K562 (cell line): ENCODE data around the gene MLIP. TPM values are rescaled to one million over a fixed set of nuclear protein-coding genes. Genes with fewer than 3 reads are reported as not detected.

Source experiments
- ATAC-seq: fragments of 200-7000 bp; cut with Tn5 transposase; 3 replicates; pipeline ENCODE4 v1.9.1; 2020; ENCODE audit warnings: moderate library complexity
- BruUV-seq: library from RNA; stranded (reverse); fragments of 400-500 nt; replicated peaks from 2 replicates; lab custom pipeline; 2021; lab: Mats Ljungman, UMichigan
- CTCF ChIA-PET: fragments of 300-600 bp; formaldehyde crosslinking; extraction: SDS; loops from one replicate; lab custom pipeline; 2021; ENCODE audit warnings: low intra/inter-chr PET ratio; lab: Yijun Ruan, JAX
- POLR2A ChIA-PET: fragments of 300-600, 350-650 bp; sonication (Branson Sonifier 250); formaldehyde crosslinking; extraction: SDS; loops from one replicate; lab custom pipeline; 2021; ENCODE audit warnings: antibody characterized with exemption, inconsistent platforms; lab: Yijun Ruan, JAX
- DNase-seq, 4 experiments: peaks; one replicate each; pipeline versions ENCODE4 v3.0.0 to v3.0.0-alpha.2; 2011 to 2018; ENCODE audit warnings: low spot score in 3 of 4, mixed read lengths in 3 of 4; ENCODE audit errors: extremely low read depth in 1 of 4
- FAIRE-seq: peaks from 2 replicates; lab custom pipeline; 2011; peaks lifted over from hg19 to GRCh38; lab: Jason Lieb, UNC
- H2AFZ ChIP-seq: 2 replicates; pipeline ENCODE4 v1.6.0; 2011; ENCODE audit warnings: low read depth, low read length, control low read depth, inconsistent platforms
- H3K27ac ChIP-seq: fragments of 200-600 bp; 3 replicates; pipeline ENCODE4 v1.8.0; 2011; ENCODE audit warnings: low read depth, mild to moderate bottlenecking, control low read depth, inconsistent platforms, low read length, moderate library complexity, mixed read lengths; ENCODE audit errors: extremely low read depth
- H3K27me3 ChIP-seq, 2 experiments: fragments of 300-600 bp in 1 of 2; 2 replicates in 1 of 2; 3 replicates in 1 of 2; pipeline versions ENCODE4 v1.6.0 to v1.8.0; 2011; ENCODE audit warnings: inconsistent platforms in 2 of 2, low read length in 2 of 2, mild to moderate bottlenecking in 1 of 2, mixed read lengths in 1 of 2, moderate library complexity in 1 of 2; ENCODE audit not compliant: control insufficient read depth in 2 of 2, insufficient read depth in 2 of 2
- H3K36me3 ChIP-seq: fragments of 300-600 bp; 3 replicates; pipeline ENCODE4 v1.8.0; 2011; ENCODE audit warnings: mild to moderate bottlenecking, low read length, inconsistent platforms; ENCODE audit not compliant: control insufficient read depth, insufficient read depth
- H3K4me1 ChIP-seq, 2 experiments: fragments of 200-600 bp in 1 of 2; replicated peaks in 1 of 2; 2 replicates in 1 of 2; 3 replicates in 1 of 2; pipeline versions ENCODE4 v1.5.1 to v1.8.0; 2011; ENCODE audit warnings: inconsistent platforms in 2 of 2, low read length in 2 of 2, mild to moderate bottlenecking in 1 of 2, mixed read lengths in 1 of 2, moderate library complexity in 1 of 2; ENCODE audit not compliant: control insufficient read depth in 2 of 2, insufficient read depth in 2 of 2
- H3K4me2 ChIP-seq: 2 replicates; pipeline ENCODE4 v1.6.1; 2011; ENCODE audit warnings: low read length, control low read depth, inconsistent platforms, mixed read lengths; ENCODE audit not compliant: insufficient read depth
- H3K4me3 ChIP-seq: fragments of 200-600 bp; sonication (generic), shearing (Covaris generic); 2 replicates; pipeline ENCODE4 v1.5.1; 2016; ENCODE audit warnings: control low read depth, inconsistent platforms
- H3K79me2 ChIP-seq: fragments of 200-600 bp; 3 replicates; pipeline ENCODE4 v1.8.0; 2011; ENCODE audit warnings: low read length, inconsistent platforms; ENCODE audit not compliant: control insufficient read depth, insufficient read depth
- H3K9ac ChIP-seq, 2 experiments: 2 replicates each; pipeline versions ENCODE4 v1.6.0 to v1.6.1; 2011; ENCODE audit warnings: low read depth in 2 of 2, low read length in 2 of 2, control low read depth in 1 of 2, inconsistent platforms in 1 of 2, mild to moderate bottlenecking in 1 of 2, mixed read lengths in 1 of 2; ENCODE audit not compliant: insufficient read depth in 1 of 2
- H3K9me1 ChIP-seq: one replicate; pipeline ENCODE4 v1.6.0; 2011; ENCODE audit warnings: inconsistent platforms, mild to moderate bottlenecking, low read length, moderate library complexity; ENCODE audit not compliant: control insufficient read depth, insufficient read depth
- H3K9me3 ChIP-seq: replicated peaks from 2 replicates; pipeline ENCODE4 v1.5.1; 2011; ENCODE audit warnings: low read depth, low read length, inconsistent platforms; ENCODE audit not compliant: control insufficient read depth, insufficient read depth
- H4K20me1 ChIP-seq: replicated peaks from 2 replicates; pipeline ENCODE4 v1.6.1; 2011; ENCODE audit warnings: low read length, inconsistent platforms, mixed read lengths; ENCODE audit not compliant: control insufficient read depth, insufficient read depth
- ARID1B ChIP-seq: fragments of 450-650 bp; IDR thresholded peaks from 2 replicates; pipeline ENCODE4 v1.6.1; 2016; ENCODE audit warnings: antibody characterized with exemption, mild to moderate bottlenecking, inconsistent platforms
- CBX8 ChIP-seq: fragments of 200-600 bp; sonication (generic); IDR thresholded peaks from 2 replicates; pipeline ENCODE4 v1.6.1; 2012; ENCODE audit warnings: borderline replicate concordance, mixed run types, low read depth, mild to moderate bottlenecking, moderate library complexity, mixed read lengths, low read length, control low read depth, inconsistent platforms; ENCODE audit not compliant: poor library complexity, severe bottlenecking; ENCODE audit errors: extremely low read depth
- MBD2 ChIP-seq: sonication (generic); IDR thresholded peaks from 2 replicates; pipeline ENCODE4 v1.6.1; 2016; ENCODE audit warnings: low read depth, borderline replicate concordance
- NFIX ChIP-seq: fragments of 250-450 bp; sonication (Bioruptor Pico); IDR thresholded peaks from 2 replicates; pipeline ENCODE4 v1.4.0; 2020; ENCODE audit warnings: low read depth, mild to moderate bottlenecking, moderate library complexity
- YY1 ChIP-seq, 3 experiments: IDR thresholded peaks; 2 replicates each; pipeline ENCODE4 v1.6.1; 2011; ENCODE audit warnings: low read length in 2 of 3, mild to moderate bottlenecking in 2 of 3, moderate library complexity in 2 of 3, borderline replicate concordance in 1 of 3, control low read depth in 1 of 3, low read depth in 1 of 3; ENCODE audit not compliant: insufficient read depth in 3 of 3, insufficient replicate concordance in 2 of 3, control insufficient read depth in 1 of 3, insufficient read length in 1 of 3; ENCODE audit errors: extremely low read depth in 1 of 3
- ZEB2 ChIP-seq: fragments of 450-650 bp; IDR thresholded peaks from 2 replicates; pipeline ENCODE4 v1.6.1; 2016
- ZNF280B ChIP-seq: fragments of 250-450 bp; sonication (Bioruptor Pico); IDR thresholded peaks from 2 replicates; pipeline ENCODE4 v1.5.1; 2021; ENCODE audit warnings: mild to moderate bottlenecking
- WGBS: fragments of 100-300 bp; shearing (Covaris generic); methylation state at CpG from one replicate; pipeline ENCODE4 v1.1.6; 2016; ENCODE audit warnings: low coverage, mixed read lengths; ENCODE audit not compliant: insufficient coverage; ENCODE audit errors: missing lambda C conversion rate; 5-methylcytosine and 5-hydroxymethylcytosine counted together
- in situ Hi-C: fragments of 300-500 bp; cut with MboI; formaldehyde crosslinking; loops from 4 replicates; pipeline ENCODE4 v1.15.0; 2018; ENCODE audit warnings: inconsistent platforms, mixed read lengths
- intact Hi-C: fragments of 100-400 bp; cut with micrococcal nuclease; formaldehyde crosslinking; loops from 2 replicates; pipeline ENCODE4 v1.14.2; 2022
- polyA plus RNA-seq, 8 experiments: library from polyadenylated mRNA; depleted of rRNA in 4 of 8; stranded (reverse) in 5 of 8; unstranded in 3 of 8; fragments of >200 nt; fragmentation: Nextera tagmentation in 2 of 8; fragmentation: Illumina TruSeq in 1 of 8; extraction: Ambion mirVana in 2 of 8; extraction: Trizol in 1 of 8; gene quantifications; 2 replicates each; pipeline versions ENCODE4 v1.2.1 to v1.2.3, GENCODE V29; 2011 to 2014; ENCODE audit warnings: inconsistent platforms in 1 of 8, missing spikeins in 1 of 8
- total RNA-seq, 7 experiments: library from RNA; depleted of rRNA in 6 of 7; stranded (reverse); fragments of >200 nt in 6 of 7; fragmentation: Illumina TruSeq in 2 of 7; extraction: Trizol in 2 of 7; gene quantifications; 2 replicates each; pipeline versions ENCODE4 v1.2.1 to v1.2.3, GENCODE V29; 2011 to 2021; ENCODE audit warnings: low replicate concordance in 1 of 7

The MLIP gene
- total and polyA plus RNA-seq, 9 of the 15 experiments (the other 6 are each of a cell fraction or from before 2014, with no cell fraction given): not detected

GRCh38 chr6:54192993-54193392, 81.8 kb downstream of the MLIP start (continued):
- TF ChIP-seq ZNF280B (no peak), ZEB2 (no peak), NFIX (CRISPR knock-in tag) (no peak), ARID1B (no peak)

GRCh38 chr6:54193560-54193959, 82.3 kb downstream of the MLIP start:
- H2AFZ ChIP-seq: no peak overlapping the region
- no peaks in the 10 kb centered on the region for H4K20me1 ChIP-seq
- H3K4me1 ChIP-seq: no peaks in the 10 kb centered on the region
- H3K36me3 ChIP-seq: no peaks in the 10 kb centered on the region
- no peak for ATAC-seq
- in situ Hi-C loops (no loop called here), intact Hi-C loops (no loop called here)
- H3K27me3 ChIP-seq: no peaks in the 10 kb centered on the region
- no peak overlapping the region for H3K9ac ChIP-seq
- H3K4me2 ChIP-seq: no peak overlapping the region
- H3K27ac ChIP-seq: no peak overlapping the region
- H3K79me2 ChIP-seq: no peaks in the 10 kb centered on the region
- H3K9me3 ChIP-seq: no peaks in the 10 kb centered on the region
- TF ChIP-seq YY1 (IDR thresholded peaks at IDR 0.05; ENCODE audit: borderline replicate concordance in 1 of 3, control insufficient read depth in 1 of 3, extremely low read depth in 1 of 3, insufficient read depth in 3 of 3, insufficient read length in 1 of 3, insufficient replicate concordance in 2 of 3, low read depth in 1 of 3, low read length in 2 of 3) (no peak), MBD2 (no peak), CBX8 (no peak)
- BruUV-seq: no TSS peak
- WGBS: 0% methylated on average over 3 of the region's 3 CpGs
- ChIA-PET CTCF (no interaction called here), POLR2A (no interaction called here)
- FAIRE-seq: no peak
- H3K9me1 ChIP-seq: no peaks in the 10 kb centered on the region
- no peak overlapping the region for H3K4me3 ChIP-seq
- DNase-seq: no peak
